Activated CD4-positive, alpha-beta T cell treated with anti-CD3 and anti-CD28 coated beads, Interleukin-2, amount 50 U/mL, for 24 hours (primary cell): ENCODE data around the gene UBQLN4.
A peak's percentile ranks its signal among the peaks of the same experiment; 100 is the strongest.
"Not testable (repeated sequence)": the region's sequence is repeated elsewhere in the genome, so short reads cannot be mapped to it uniquely, and the experiment has no call there.

Source experiments
- DNase-seq, 2 donors: peaks; one replicate each; pipeline ENCODE4 v3.0.0-alpha.2; 2020; ENCODE audit warnings: low read depth in 1 of 2, low spot score in 1 of 2

UBQLN4 gene

GRCh38 chr1:156062189-156062588, 8.6 kb upstream of the UBQLN4 start:
- no peak for DNase-seq

- DNase-seq: no peak
Observed at GRCh38 chr1:156060937-156061636, 7.5 kb upstream of the UBQLN4 start, which contains the start of gene RAB25. Gene RAB25, plus strand, starts transcription at chr1:156061160. Its CDS starts 241 bp downstream, at chr1:156061401.

- DNase-seq: no peak
Observed at GRCh38 chr1:156056326-156056849, 2.8 kb upstream of the UBQLN4 start.

GRCh38 chr1:156055281-156056048, 1.9 kb upstream of the UBQLN4 start:
- no peak for DNase-seq

- DNase-seq: peak; percentile 95 to 96
Observed at GRCh38 chr1:156054500-156055280, 1.1 kb upstream of the UBQLN4 start, which contains the start of gene LAMTOR2. Gene LAMTOR2, plus strand, starts transcription at chr1:156054782. Its CDS starts 108 bp downstream, at chr1:156054890.

- peak; percentile 32 to 51 for DNase-seq
Observed at GRCh38 chr1:156052862-156053767, 483 bp downstream of the UBQLN4 start.

- no peak for DNase-seq
Observed at GRCh38 chr1:156051011-156051725, 2.4 kb downstream of the UBQLN4 start.

- no peak for DNase-seq
Observed at GRCh38 chr1:156050376-156050775, 3.2 kb downstream of the UBQLN4 start.

- DNase-seq: no peak
Observed at GRCh38 chr1:156048663-156049258, 4.8 kb downstream of the UBQLN4 start.

- DNase-seq: no peak
Observed at GRCh38 chr1:156045076-156045475, 8.5 kb downstream of the UBQLN4 start.

- no peak for DNase-seq
Observed at GRCh38 chr1:156042828-156043227, 10.8 kb downstream of the UBQLN4 start.

- DNase-seq: not testable (repeated sequence)
Observed at GRCh38 chr1:156034991-156035390, 18.6 kb downstream of the UBQLN4 start.

GRCh38 chr1:156033011-156033410, 20.6 kb downstream of the UBQLN4 start:
- DNase-seq: no peak

GRCh38 chr1:156026588-156026987, 27.0 kb downstream of the UBQLN4 start:
- no peak for DNase-seq

GRCh38 chr1:156025876-156026275, 27.7 kb downstream of the UBQLN4 start:
- no peak for DNase-seq

GRCh38 chr1:156024801-156025200, 28.8 kb downstream of the UBQLN4 start:
- DNase-seq: no peak

GRCh38 chr1:156021954-156022353, 31.6 kb downstream of the UBQLN4 start:
- DNase-seq: no peak

GRCh38 chr1:156021093-156021428, 32.5 kb downstream of the UBQLN4 start:
- DNase-seq: no peak
